AG09319 (cell line): Measurements from ENCODE around the gene ALOX15.

Experiments
- DNase-seq: peaks from one replicate; pipeline ENCODE4 v3.0.0-alpha.2; 2010; ENCODE audit warnings: low read depth; ENCODE audit errors: extremely low read depth
- CTCF ChIP-seq: IDR thresholded peaks from 2 replicates; pipeline ENCODE4 v1.5.1; 2011; ENCODE audit warnings: low read depth, mild to moderate bottlenecking, inconsistent platforms, low read length, moderate library complexity

ALOX15 gene

GRCh38 chr17:4604111-4604644 is 37.3 kb downstream of the ALOX15 start:
- DNase-seq, result peak; percentile 51

GRCh38 chr17:4602041-4602440 is 39.4 kb downstream of the ALOX15 start:
- DNase-seq, result no peak
- TF ChIP-seq CTCF, result no peak

More at GRCh38 chr17:4604111-4604644, 37.3 kb downstream of the ALOX15 start:
- TF ChIP-seq CTCF, result no peak

GRCh38 chr17:4601326-4601725 is 40.2 kb downstream of the ALOX15 start:
- TF ChIP-seq CTCF, result no peak
- DNase-seq, result no peak

GRCh38 chr17:4600563-4600962 is 40.9 kb downstream of the ALOX15 start:
- TF ChIP-seq CTCF, result no peak
- DNase-seq, result no peak

GRCh38 chr17:4599505-4600281 is 41.8 kb downstream of the ALOX15 start:
- TF ChIP-seq CTCF, result no peak
- DNase-seq, result no peak

- TF ChIP-seq CTCF, result no peak
- DNase-seq, result no peak
Observed at GRCh38 chr17:4598776-4599504, 42.5 kb downstream of the ALOX15 start.

GRCh38 chr17:4597975-4598374 is 43.5 kb downstream of the ALOX15 start:
- no peak for DNase-seq
- no peak for TF ChIP-seq CTCF
